Measurements from ENCODE around the gene LRRC32. TPM values are rescaled to one million over a fixed set of nuclear protein-coding genes. Genes with fewer than 3 reads are reported as not detected.

Gene LRRC32
- total RNA-seq, 1 experiment from 2014 or later: 0.15 TPM

DNA sequence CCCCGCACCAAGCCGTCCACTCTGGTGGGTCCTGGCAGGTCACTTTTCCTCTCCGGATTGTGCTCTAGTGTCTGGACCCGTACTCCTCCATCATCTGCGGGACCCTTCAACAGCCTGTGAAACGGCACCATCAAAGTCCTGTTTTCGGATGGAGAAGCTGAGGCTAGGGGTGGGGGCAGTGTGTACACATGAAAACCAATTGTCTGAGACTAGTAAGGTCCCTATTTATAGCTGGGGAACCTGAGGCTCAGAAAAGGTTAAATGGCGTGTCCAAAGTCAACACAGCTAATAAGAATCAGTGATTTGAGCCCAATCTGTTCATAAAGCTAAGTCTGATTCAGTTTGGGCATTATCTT lies 668 bp upstream of the LRRC32 start:
- H3K36me3 ChIP-seq (ENCODE audit: control insufficient read depth, insufficient read depth, low read length): no peaks in the 10 kb centered on the region
- peaks cover 8% of the 10 kb centered on the region for H3K27me3 ChIP-seq (ENCODE audit: control insufficient read depth, insufficient read depth, low read length)
- H3K27ac ChIP-seq (ENCODE audit: low read length): no peak overlapping the region
- TF ChIP-seq SIN3A (IDR thresholded peaks at IDR 0.05; ENCODE audit: borderline replicate concordance, insufficient read depth, low read depth, low read length): no peak
- TF ChIP-seq, protein P1, sequence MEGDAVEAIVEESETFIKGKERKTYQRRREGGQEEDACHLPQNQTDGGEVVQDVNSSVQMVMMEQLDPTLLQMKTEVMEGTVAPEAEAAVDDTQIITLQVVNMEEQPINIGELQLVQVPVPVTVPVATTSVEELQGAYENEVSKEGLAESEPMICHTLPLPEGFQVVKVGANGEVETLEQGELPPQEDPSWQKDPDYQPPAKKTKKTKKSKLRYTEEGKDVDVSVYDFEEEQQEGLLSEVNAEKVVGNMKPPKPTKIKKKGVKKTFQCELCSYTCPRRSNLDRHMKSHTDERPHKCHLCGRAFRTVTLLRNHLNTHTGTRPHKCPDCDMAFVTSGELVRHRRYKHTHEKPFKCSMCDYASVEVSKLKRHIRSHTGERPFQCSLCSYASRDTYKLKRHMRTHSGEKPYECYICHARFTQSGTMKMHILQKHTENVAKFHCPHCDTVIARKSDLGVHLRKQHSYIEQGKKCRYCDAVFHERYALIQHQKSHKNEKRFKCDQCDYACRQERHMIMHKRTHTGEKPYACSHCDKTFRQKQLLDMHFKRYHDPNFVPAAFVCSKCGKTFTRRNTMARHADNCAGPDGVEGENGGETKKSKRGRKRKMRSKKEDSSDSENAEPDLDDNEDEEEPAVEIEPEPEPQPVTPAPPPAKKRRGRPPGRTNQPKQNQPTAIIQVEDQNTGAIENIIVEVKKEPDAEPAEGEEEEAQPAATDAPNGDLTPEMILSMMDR (IDR thresholded peaks at IDR 0.05): no peak
- TF ChIP-seq TCF7L2 (IDR thresholded peaks at IDR 0.05; ENCODE audit: low read depth, low read length): no peak
- TF ChIP-seq POLR2AphosphoS5 (IDR thresholded peaks at IDR 0.05; ENCODE audit: low read depth, low read length): no peak
- TF ChIP-seq, protein P2, sequence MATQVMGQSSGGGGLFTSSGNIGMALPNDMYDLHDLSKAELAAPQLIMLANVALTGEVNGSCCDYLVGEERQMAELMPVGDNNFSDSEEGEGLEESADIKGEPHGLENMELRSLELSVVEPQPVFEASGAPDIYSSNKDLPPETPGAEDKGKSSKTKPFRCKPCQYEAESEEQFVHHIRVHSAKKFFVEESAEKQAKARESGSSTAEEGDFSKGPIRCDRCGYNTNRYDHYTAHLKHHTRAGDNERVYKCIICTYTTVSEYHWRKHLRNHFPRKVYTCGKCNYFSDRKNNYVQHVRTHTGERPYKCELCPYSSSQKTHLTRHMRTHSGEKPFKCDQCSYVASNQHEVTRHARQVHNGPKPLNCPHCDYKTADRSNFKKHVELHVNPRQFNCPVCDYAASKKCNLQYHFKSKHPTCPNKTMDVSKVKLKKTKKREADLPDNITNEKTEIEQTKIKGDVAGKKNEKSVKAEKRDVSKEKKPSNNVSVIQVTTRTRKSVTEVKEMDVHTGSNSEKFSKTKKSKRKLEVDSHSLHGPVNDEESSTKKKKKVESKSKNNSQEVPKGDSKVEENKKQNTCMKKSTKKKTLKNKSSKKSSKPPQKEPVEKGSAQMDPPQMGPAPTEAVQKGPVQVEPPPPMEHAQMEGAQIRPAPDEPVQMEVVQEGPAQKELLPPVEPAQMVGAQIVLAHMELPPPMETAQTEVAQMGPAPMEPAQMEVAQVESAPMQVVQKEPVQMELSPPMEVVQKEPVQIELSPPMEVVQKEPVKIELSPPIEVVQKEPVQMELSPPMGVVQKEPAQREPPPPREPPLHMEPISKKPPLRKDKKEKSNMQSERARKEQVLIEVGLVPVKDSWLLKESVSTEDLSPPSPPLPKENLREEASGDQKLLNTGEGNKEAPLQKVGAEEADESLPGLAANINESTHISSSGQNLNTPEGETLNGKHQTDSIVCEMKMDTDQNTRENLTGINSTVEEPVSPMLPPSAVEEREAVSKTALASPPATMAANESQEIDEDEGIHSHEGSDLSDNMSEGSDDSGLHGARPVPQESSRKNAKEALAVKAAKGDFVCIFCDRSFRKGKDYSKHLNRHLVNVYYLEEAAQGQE (IDR thresholded peaks at IDR 0.05; ENCODE audit: insufficient read depth in 1 of 2, low read depth in 2 of 2, low read length in 1 of 2): no peak
- no peaks in the 10 kb centered on the region for H3K9me3 ChIP-seq (ENCODE audit: control insufficient read depth, insufficient read depth, low read depth, low read length)
- no peak for DNase-seq (ENCODE audit: low read depth, low spot score)
- intact Hi-C loops (cut with micrococcal nuclease; ENCODE audit: unreplicated experiment): no loop called here
- H3K4me1 ChIP-seq (ENCODE audit: control insufficient read depth, insufficient read depth, low read length): peaks cover 3% of the 10 kb centered on the region; the same call in 1 of the 2 replicates
- in situ Hi-C loops (cut with HindIII; ENCODE audit: low pct_unique_long_range_greater_than_20kb, low sequenced_read_pairs): no loop called here
- ATAC-seq: no peak
- ChIA-PET POLR2A (no interaction called here), CTCF (interaction anchor here (3.2 kb wide), 1 partner anchor 73 kb away, joined by 10 read pairs; no protein-coding TSS in a partner anchor)
- peak overlapping the region; percentile 38 to 50 for H3K4me3 ChIP-seq (ENCODE audit: low read depth in 2 of 2, low read length in 2 of 2)
- no TSS peak for BruUV-seq (replicated peaks)

DNA sequence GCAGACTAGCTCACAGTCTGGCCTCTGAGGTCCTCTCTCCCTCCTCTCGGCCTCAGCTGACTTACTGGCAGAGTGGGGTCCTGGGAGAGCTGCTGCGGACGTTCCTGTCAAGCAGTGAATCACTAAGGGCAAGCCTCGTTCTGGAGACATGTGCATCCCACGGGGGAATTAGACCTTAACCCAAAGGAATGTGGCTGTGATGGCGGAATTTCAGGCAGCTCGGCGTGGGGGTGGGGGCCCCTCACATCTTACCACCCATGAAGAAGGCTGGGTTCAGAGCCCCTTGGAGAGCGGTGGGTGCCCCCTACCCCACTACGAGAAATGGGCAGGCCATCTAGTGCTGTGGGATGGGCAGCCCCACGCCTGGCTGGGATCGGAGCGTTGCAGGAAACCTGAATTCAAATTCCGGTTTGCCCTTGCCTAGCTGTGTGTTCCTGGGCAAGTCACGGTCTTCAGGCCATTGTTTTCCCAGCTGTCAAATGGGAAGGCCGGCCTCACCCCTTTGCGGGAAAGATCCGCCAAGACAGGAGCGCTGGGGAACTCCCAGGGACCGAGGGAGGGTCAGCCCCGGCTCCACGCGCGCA lies 554 bp downstream of the LRRC32 start:
- in situ Hi-C loops (cut with HindIII; ENCODE audit: low pct_unique_long_range_greater_than_20kb, low sequenced_read_pairs): no loop called here
- TF ChIP-seq POLR2AphosphoS5 (IDR thresholded peaks at IDR 0.05; ENCODE audit: low read depth, low read length) (no peak), SIN3A (IDR thresholded peaks at IDR 0.05; ENCODE audit: borderline replicate concordance, insufficient read depth, low read depth, low read length) (no peak), TCF7L2 (IDR thresholded peaks at IDR 0.05; ENCODE audit: low read depth, low read length) (no peak)
- TF ChIP-seq, protein P2 (IDR thresholded peaks at IDR 0.05; ENCODE audit: insufficient read depth in 1 of 2, low read depth in 2 of 2, low read length in 1 of 2): no peak
- TF ChIP-seq, protein P1 (IDR thresholded peaks at IDR 0.05): no peak
- BruUV-seq (replicated peaks): no TSS peak
- intact Hi-C loops (cut with micrococcal nuclease; ENCODE audit: unreplicated experiment): no loop called here
- Histone ChIP-seq H3K4me1 (ENCODE audit: control insufficient read depth, insufficient read depth, low read length) (peaks cover 3% of the 10 kb centered on the region; the same call in 1 of the 2 replicates), H3K27ac (ENCODE audit: low read length) (no peak overlapping the region), H3K9me3 (ENCODE audit: control insufficient read depth, insufficient read depth, low read depth, low read length) (no peaks in the 10 kb centered on the region), H3K36me3 (ENCODE audit: control insufficient read depth, insufficient read depth, low read length) (no peaks in the 10 kb centered on the region), H3K27me3 (ENCODE audit: control insufficient read depth, insufficient read depth, low read length) (peaks cover 8% of the 10 kb centered on the region), H3K4me3 (ENCODE audit: low read depth in 2 of 2, low read length in 2 of 2) (peak overlapping the region; percentile 38 to 50)
- DNase-seq (ENCODE audit: low read depth, low spot score): no peak
- peak; percentile 10 for ATAC-seq
- ChIA-PET CTCF (no interaction called here), POLR2A (interaction anchor here (0.5 kb wide), 1 partner anchor 196 kb away, joined by 3 read pairs; no protein-coding TSS in a partner anchor)

Data from Panc1 (cell line).